KMS-11 (cell line): Measurements from ENCODE around the gene GAS6.
"Not testable (repeated sequence)": the region's sequence is repeated elsewhere in the genome, so short reads cannot be mapped to it uniquely, and the experiment has no call there.

Source experiments
- H2AFZ ChIP-seq: fragments of 200-600 bp; sonication (generic); 2 replicates; pipeline ENCODE4 v1.6.1; 2016; ENCODE audit warnings: antibody characterized with exemption, mixed run types, low read depth
- H3K27ac ChIP-seq: fragments of 200-600 bp; sonication (generic); 2 replicates; pipeline ENCODE4 v1.6.1; 2016; ENCODE audit warnings: mild to moderate bottlenecking, mixed run types
- H3K27me3 ChIP-seq: fragments of 200-600 bp; sonication (generic); 2 replicates; pipeline ENCODE4 v1.6.1; 2017; ENCODE audit warnings: mild to moderate bottlenecking, low read depth, mixed run types, moderate library complexity; ENCODE audit not compliant: insufficient read depth
- H3K36me3 ChIP-seq: fragments of 200-600 bp; sonication (generic); 2 replicates; pipeline ENCODE4 v1.6.1; 2017; ENCODE audit warnings: mild to moderate bottlenecking, mixed run types; ENCODE audit not compliant: insufficient read depth
- H3K4me1 ChIP-seq: fragments of 200-600 bp; sonication (generic); 2 replicates; pipeline ENCODE4 v1.6.1; 2016; ENCODE audit warnings: mild to moderate bottlenecking, low read depth, mixed run types; ENCODE audit not compliant: poor library complexity, severe bottlenecking
- H3K4me2 ChIP-seq: fragments of 200-600 bp; sonication (generic); 2 replicates; pipeline ENCODE4 v1.7.0; 2016; ENCODE audit warnings: mild to moderate bottlenecking, mixed run types
- H3K4me3 ChIP-seq: fragments of 200-600 bp; sonication (generic); IDR thresholded peaks from 2 replicates; pipeline ENCODE4 v1.6.1; 2017; ENCODE audit warnings: low read depth, low read length, mixed read lengths; ENCODE audit not compliant: insufficient read depth
- H3K79me2 ChIP-seq: fragments of 200-600 bp; sonication (generic); 2 replicates; pipeline ENCODE4 v1.6.1; 2016; ENCODE audit warnings: low read depth, mixed run types; ENCODE audit not compliant: insufficient read depth
- H3K9ac ChIP-seq: fragments of 200-600 bp; sonication (generic); 2 replicates; pipeline ENCODE4 v1.6.1; 2016; ENCODE audit warnings: mild to moderate bottlenecking, mixed run types
- H4K20me1 ChIP-seq: fragments of 200-600 bp; sonication (generic); 2 replicates; pipeline ENCODE4 v1.6.1; 2016; ENCODE audit warnings: mild to moderate bottlenecking, mixed run types; ENCODE audit not compliant: insufficient read depth
- TF ChIP-seq, protein P1 (sequence below): fragments of 200-600 bp; sonication (generic); conservative IDR thresholded peaks from 2 replicates; pipeline ENCODE4 v1.6.1; 2017; ENCODE audit warnings: low read depth, mild to moderate bottlenecking, antibody characterized with exemption, low read length, moderate library complexity, mixed read lengths

Gene GAS6

DNA sequence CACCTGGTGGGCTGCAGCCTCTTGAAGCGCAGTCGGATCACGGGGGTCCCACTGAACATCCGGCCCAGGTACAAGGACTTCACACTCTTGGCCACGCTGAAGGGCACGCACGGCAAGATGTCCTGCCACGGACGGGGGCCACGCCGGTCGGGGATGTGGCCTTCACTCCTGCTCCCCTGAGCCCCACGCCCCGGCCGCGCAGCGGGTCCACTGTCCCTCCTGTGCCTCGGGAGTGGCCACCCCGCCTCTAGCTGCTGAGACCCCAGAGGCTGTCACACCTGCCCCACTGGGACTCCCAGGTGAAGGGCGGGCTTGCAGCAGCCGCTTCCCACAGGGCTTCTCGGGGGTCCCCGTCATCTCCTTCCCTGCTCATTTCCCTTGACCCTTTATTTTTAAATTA lies 31.2 kb downstream of the GAS6 start:
- peaks cover 6% of the 10 kb centered on the region for H3K4me1 ChIP-seq
- no peak overlapping the region for H3K27ac ChIP-seq
- H3K36me3 ChIP-seq, result no peaks in the 10 kb centered on the region
- no peak overlapping the region for H3K4me3 ChIP-seq
- no peak overlapping the region for H2AFZ ChIP-seq
- H3K27me3 ChIP-seq, result no peaks in the 10 kb centered on the region
- no peaks in the 10 kb centered on the region for H4K20me1 ChIP-seq
- TF ChIP-seq, protein P1, sequence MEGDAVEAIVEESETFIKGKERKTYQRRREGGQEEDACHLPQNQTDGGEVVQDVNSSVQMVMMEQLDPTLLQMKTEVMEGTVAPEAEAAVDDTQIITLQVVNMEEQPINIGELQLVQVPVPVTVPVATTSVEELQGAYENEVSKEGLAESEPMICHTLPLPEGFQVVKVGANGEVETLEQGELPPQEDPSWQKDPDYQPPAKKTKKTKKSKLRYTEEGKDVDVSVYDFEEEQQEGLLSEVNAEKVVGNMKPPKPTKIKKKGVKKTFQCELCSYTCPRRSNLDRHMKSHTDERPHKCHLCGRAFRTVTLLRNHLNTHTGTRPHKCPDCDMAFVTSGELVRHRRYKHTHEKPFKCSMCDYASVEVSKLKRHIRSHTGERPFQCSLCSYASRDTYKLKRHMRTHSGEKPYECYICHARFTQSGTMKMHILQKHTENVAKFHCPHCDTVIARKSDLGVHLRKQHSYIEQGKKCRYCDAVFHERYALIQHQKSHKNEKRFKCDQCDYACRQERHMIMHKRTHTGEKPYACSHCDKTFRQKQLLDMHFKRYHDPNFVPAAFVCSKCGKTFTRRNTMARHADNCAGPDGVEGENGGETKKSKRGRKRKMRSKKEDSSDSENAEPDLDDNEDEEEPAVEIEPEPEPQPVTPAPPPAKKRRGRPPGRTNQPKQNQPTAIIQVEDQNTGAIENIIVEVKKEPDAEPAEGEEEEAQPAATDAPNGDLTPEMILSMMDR, result no peak
- H3K9ac ChIP-seq, result no peak overlapping the region
- H3K4me2 ChIP-seq, result no peak overlapping the region
- no peaks in the 10 kb centered on the region for H3K79me2 ChIP-seq

GRCh38 chr13:113832205-113832604 lies 31.7 kb downstream of the GAS6 start:
- Histone ChIP-seq H3K4me3 (no peak overlapping the region), H3K4me2 (no peak overlapping the region), H3K27ac (no peak overlapping the region), H4K20me1 (no peaks in the 10 kb centered on the region), H3K79me2 (no peaks in the 10 kb centered on the region), H3K36me3 (no peaks in the 10 kb centered on the region), H3K9ac (no peak overlapping the region), H3K4me1 (peaks cover 6% of the 10 kb centered on the region), H2AFZ (no peak overlapping the region), H3K27me3 (no peaks in the 10 kb centered on the region)
- TF ChIP-seq, protein P1, result no peak

- no peaks in the 10 kb centered on the region for H3K79me2 ChIP-seq
- no peaks in the 10 kb centered on the region for H3K36me3 ChIP-seq
- no peaks in the 10 kb centered on the region for H3K27me3 ChIP-seq
- H3K4me3 ChIP-seq, result no peak overlapping the region
- H3K27ac ChIP-seq, result no peak overlapping the region
- H2AFZ ChIP-seq, result no peak overlapping the region
- no peaks in the 10 kb centered on the region for H4K20me1 ChIP-seq
- TF ChIP-seq, protein P1, result no peak
- H3K4me2 ChIP-seq, result no peak overlapping the region
- peaks cover 6% of the 10 kb centered on the region for H3K4me1 ChIP-seq
- H3K9ac ChIP-seq, result no peak overlapping the region
These were observed 32.8 kb downstream of the GAS6 start for GRCh38 chr13:113831061-113831460.

DNA sequence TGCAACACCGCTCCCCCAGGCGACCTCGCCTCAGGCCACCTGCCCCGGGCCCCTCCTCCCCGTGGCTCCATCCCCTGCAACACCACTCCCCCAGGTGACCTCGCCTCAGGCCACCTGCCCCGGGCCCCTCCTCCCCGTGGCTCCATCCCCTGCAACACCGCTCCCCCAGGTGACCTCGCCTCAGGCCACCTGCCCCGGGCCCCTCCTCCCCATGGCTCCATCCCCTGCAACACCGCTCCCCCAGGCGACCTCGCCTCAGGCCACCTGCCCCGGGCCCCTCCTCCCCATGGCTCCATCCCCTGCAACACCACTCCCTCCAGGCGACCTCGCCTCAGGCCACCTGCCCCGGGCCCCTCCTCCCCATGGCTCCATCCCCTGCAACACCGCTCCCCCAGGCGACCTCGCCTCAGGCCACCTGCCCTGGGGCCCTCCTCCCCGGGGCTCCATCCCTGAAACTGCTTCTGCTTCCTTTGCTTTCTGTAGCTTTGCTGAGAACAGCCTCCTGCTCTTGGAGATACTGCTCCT lies 33.4 kb downstream of the GAS6 start:
- H3K36me3 ChIP-seq, H3K4me3 ChIP-seq, H3K27ac ChIP-seq, H3K9ac ChIP-seq, H3K27me3 ChIP-seq, H3K4me1 ChIP-seq, H4K20me1 ChIP-seq, H3K79me2 ChIP-seq, H3K4me2 ChIP-seq, H2AFZ ChIP-seq: not testable (repeated sequence)

DNA sequence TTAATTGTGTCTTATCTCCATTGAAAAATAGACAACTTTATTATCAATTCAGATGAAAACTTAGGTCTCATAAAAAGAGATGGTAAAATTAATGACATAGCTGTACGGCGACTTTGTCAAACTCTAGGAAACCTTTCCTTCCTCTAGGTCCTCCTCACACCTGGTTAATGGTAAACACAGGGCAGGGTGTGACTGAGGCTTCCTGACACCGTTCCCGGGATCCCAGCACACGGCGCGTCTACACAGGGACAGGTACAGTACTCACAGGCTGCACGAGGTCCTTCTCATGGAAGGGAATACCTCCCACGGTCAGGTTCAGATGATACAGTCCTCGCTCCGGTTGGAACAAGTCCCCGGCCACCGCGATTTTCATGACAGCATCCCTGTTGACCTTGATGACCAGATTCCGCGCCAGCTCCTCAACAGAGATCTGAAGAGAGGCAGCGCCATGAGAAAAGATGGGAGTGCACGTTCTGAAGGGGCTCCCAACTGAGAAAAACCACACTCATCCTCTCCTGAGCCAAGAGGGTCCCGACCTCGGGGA lies 35.5 kb downstream of the GAS6 start:
- no peak overlapping the region for H3K9ac ChIP-seq
- no peaks in the 10 kb centered on the region for H3K36me3 ChIP-seq
- no peaks in the 10 kb centered on the region for H4K20me1 ChIP-seq
- no peaks in the 10 kb centered on the region for H3K27me3 ChIP-seq
- no peak overlapping the region for H3K4me2 ChIP-seq
- H3K4me3 ChIP-seq, result no peak overlapping the region
- H2AFZ ChIP-seq, result no peak overlapping the region
- H3K27ac ChIP-seq, result no peak overlapping the region
- H3K79me2 ChIP-seq, result no peaks in the 10 kb centered on the region
- H3K4me1 ChIP-seq, result no peaks in the 10 kb centered on the region
- TF ChIP-seq, protein P1, result no peak
